ENCODE results near the gene AQP7.

Gene AQP7

GRCh38 chr9:33407061-33407460, 4.7 kb upstream of the AQP7 start:
- POLR2A ChIA-PET = no interaction called here
- CTCF ChIA-PET = interaction anchor here (1.3 to 2.1 kb wide), 3 partner anchors 9 to 60 kb away, joined by 8 to 16 read pairs (median 15); no protein-coding TSS in a partner anchor

GRCh38 chr9:33404788-33405362, 2.5 kb upstream of the AQP7 start:
- no peak for TF ChIP-seq YY1 (tag by site-specific recombination; IDR thresholded peaks at IDR 0.05)
- no peak for TF ChIP-seq ZIC2 (tag by site-specific recombination; IDR thresholded peaks at IDR 0.05)
- no peak for TF ChIP-seq ZNF148 (tag by site-specific recombination; IDR thresholded peaks at IDR 0.05; ENCODE audit: borderline replicate concordance)
- TF ChIP-seq ZNF202 (tag by site-specific recombination; IDR thresholded peaks at IDR 0.05; ENCODE audit: borderline replicate concordance) = no peak
- TF ChIP-seq BCL11A (tag by site-specific recombination; IDR thresholded peaks at IDR 0.05; ENCODE audit: low read depth) = no peak
- TF ChIP-seq ZNF837 (tag by site-specific recombination; IDR thresholded peaks at IDR 0.05) = no peak
- TF ChIP-seq ZNF140 (tag by site-specific recombination; IDR thresholded peaks at IDR 0.05) = no peak
- TF ChIP-seq ZNF596 (tag by site-specific recombination; IDR thresholded peaks at IDR 0.05) = no peak
- no peaks in the 10 kb centered on the region for H3K4me1 ChIP-seq (ENCODE audit: control insufficient read depth, insufficient read depth, low read length)
- H3K9me3 ChIP-seq (ENCODE audit: control insufficient read depth, insufficient read depth, low read depth, low read length) = no peaks in the 10 kb centered on the region
- no peak overlapping the region for H3K4me3 ChIP-seq (ENCODE audit: low read depth, low read length)
- H3K36me3 ChIP-seq (ENCODE audit: control insufficient read depth in 2 of 2, insufficient read depth in 1 of 2, low read length in 2 of 2) = no peaks in the 10 kb centered on the region
- ChIA-PET CTCF (interaction anchor here (1.1 to 4.4 kb wide), 13 partner anchors 10 to 317 kb away, joined by 3 to 66 read pairs (median 10); partner anchors contain the start of gene NOL6), POLR2A (no interaction called here)
- H3K27ac ChIP-seq (ENCODE audit: extremely low read depth, low read depth, low read length) = no peak overlapping the region

More at GRCh38 chr9:33407061-33407460, 4.7 kb upstream of the AQP7 start:
- no peaks in the 10 kb centered on the region for H3K4me1 ChIP-seq (ENCODE audit: control insufficient read depth, insufficient read depth, low read length)
- H3K9me3 ChIP-seq (ENCODE audit: control insufficient read depth, insufficient read depth, low read depth, low read length) = no peaks in the 10 kb centered on the region
- no peak overlapping the region for H3K27ac ChIP-seq (ENCODE audit: extremely low read depth, low read depth, low read length)
- no peak overlapping the region for H3K4me3 ChIP-seq (ENCODE audit: low read depth, low read length)
- no peaks in the 10 kb centered on the region for H3K36me3 ChIP-seq (ENCODE audit: control insufficient read depth in 2 of 2, insufficient read depth in 1 of 2, low read length in 2 of 2)
- TF ChIP-seq SP7 (tag by site-specific recombination; IDR thresholded peaks at IDR 0.05) = no peak
- no peak for TF ChIP-seq HOXA7 (CRISPR knock-in tag; IDR thresholded peaks at IDR 0.05; ENCODE audit: borderline replicate concordance)
- TF ChIP-seq TRIM28 (IDR thresholded peaks at IDR 0.05; ENCODE audit: borderline replicate concordance, low read length) = no peak
- no peak for TF ChIP-seq FEZF1 (tag by site-specific recombination; IDR thresholded peaks at IDR 0.05)
- TF ChIP-seq REST (tag by site-specific recombination; IDR thresholded peaks at IDR 0.05) = no peak
- no peak for TF ChIP-seq ZNF24 (tag by site-specific recombination; IDR thresholded peaks at IDR 0.05)
- no peak for TF ChIP-seq ZNF600 (tag by site-specific recombination; IDR thresholded peaks at IDR 0.05)
- TF ChIP-seq ZNF221 (tag by site-specific recombination; IDR thresholded peaks at IDR 0.05; ENCODE audit: borderline replicate concordance) = no peak
- TF ChIP-seq ZNF610 (tag by site-specific recombination; IDR thresholded peaks at IDR 0.05; ENCODE audit: borderline replicate concordance) = no peak
- TF ChIP-seq KLF9 (tag by site-specific recombination; IDR thresholded peaks at IDR 0.05; ENCODE audit: low read depth) = no peak
- TF ChIP-seq BCL6B (tag by site-specific recombination; IDR thresholded peaks at IDR 0.05) = no peak
- no peak for TF ChIP-seq ZNF175 (tag by site-specific recombination; IDR thresholded peaks at IDR 0.05)
- TF ChIP-seq ZNF558 (tag by site-specific recombination; IDR thresholded peaks at IDR 0.05) = no peak
- no peak for TF ChIP-seq ZNF626 (tag by site-specific recombination; IDR thresholded peaks at IDR 0.05)
- TF ChIP-seq HOXC10 (CRISPR knock-in tag; IDR thresholded peaks at IDR 0.05) = no peak
- no peak for TF ChIP-seq ZNF16 (tag by site-specific recombination; IDR thresholded peaks at IDR 0.05; ENCODE audit: low read depth)

Data from HEK293 (cell line).